GM12878 (cell line): ENCODE results near the gene CAMK2D. TPM values are rescaled to one million over a fixed set of nuclear protein-coding genes. Genes with fewer than 3 reads are reported as not detected.

Experiments used
- ATAC-seq: fragments of 200-7000 bp; cut with Tn5 transposase; 3 replicates; pipeline ENCODE4 v1.9.1; 2020; ENCODE audit warnings: mild to moderate bottlenecking, moderate library complexity
- BruUV-seq: library from RNA; stranded (reverse); fragments of 400-500 nt; replicated peaks from 2 replicates; lab custom pipeline; 2021; lab: Mats Ljungman, UMichigan
- CTCF ChIA-PET: fragments of 300-600 bp; sonication (Branson Sonifier 250); formaldehyde crosslinking; extraction: SDS; loops from one replicate; lab custom pipeline; 2021; ENCODE audit warnings: inconsistent platforms; lab: Yijun Ruan, JAX
- POLR2A ChIA-PET: fragments of 350-600 bp; formaldehyde crosslinking; extraction: SDS; loops from one replicate; lab custom pipeline; 2021; ENCODE audit warnings: inconsistent platforms; lab: Charles Lee
- RAD21 ChIA-PET: fragments of 300-600 bp; sonication (Branson Sonifier 250); formaldehyde crosslinking; loops from one replicate; lab custom pipeline; 2023; ENCODE audit warnings: antibody characterized with exemption; ENCODE audit not compliant: unreplicated experiment; lab: Charles Lee
- SMC1A ChIA-PET: fragments of 300-600 bp; sonication (Branson Sonifier 250); formaldehyde crosslinking; loops from one replicate; lab custom pipeline; 2023; ENCODE audit not compliant: unreplicated experiment, uncharacterized antibody; lab: Charles Lee
- DNase-seq: peaks from one replicate; pipeline ENCODE4 v3.0.0-alpha.2; 2011; ENCODE audit warnings: low read depth, low spot score
- FAIRE-seq: peaks from 3 replicates; lab custom pipeline; 2011; peaks lifted over from hg19 to GRCh38; lab: Jason Lieb, UNC
- H2AFZ ChIP-seq: 2 replicates; pipeline ENCODE4 v1.6.0; 2011; ENCODE audit warnings: low read depth, low read length, control low read depth; ENCODE audit not compliant: control insufficient read depth
- H3K27ac ChIP-seq: 2 replicates; pipeline ENCODE4 v1.5.1; 2011; ENCODE audit warnings: control low read depth; ENCODE audit not compliant: control insufficient read depth, insufficient read depth
- H3K27me3 ChIP-seq, 2 experiments: replicated peaks in 1 of 2; 2 replicates each; pipeline versions ENCODE4 v1.6.0 to v1.6.1; 2011; ENCODE audit warnings: low read length in 1 of 2; ENCODE audit not compliant: control insufficient read depth in 2 of 2, insufficient read depth in 2 of 2
- H3K36me3 ChIP-seq, 2 experiments: 2 replicates each; pipeline ENCODE4 v1.5.1; 2011; ENCODE audit warnings: low read length in 1 of 2; ENCODE audit not compliant: control insufficient read depth in 2 of 2, insufficient read depth in 2 of 2
- H3K4me1 ChIP-seq: 2 replicates; pipeline ENCODE4 v1.6.1; 2011; ENCODE audit warnings: mild to moderate bottlenecking, low read length, moderate library complexity, mixed read lengths; ENCODE audit not compliant: control insufficient read depth, insufficient read depth
- H3K4me2 ChIP-seq: 2 replicates; pipeline ENCODE4 v1.6.0; 2011; ENCODE audit warnings: control low read depth; ENCODE audit not compliant: control insufficient read depth, insufficient read depth
- H3K4me3 ChIP-seq: fragments of 200-600 bp; sonication (generic); 2 replicates; pipeline ENCODE4 v1.5.1; 2016
- H3K79me2 ChIP-seq: 2 replicates; pipeline ENCODE4 v1.6.0; 2011; ENCODE audit warnings: low read length; ENCODE audit not compliant: control insufficient read depth, insufficient read depth
- H3K9ac ChIP-seq: 2 replicates; pipeline ENCODE4 v1.8.0; 2011; ENCODE audit warnings: low read length, control low read depth, mixed read lengths; ENCODE audit not compliant: control insufficient read depth, insufficient read depth
- H3K9me3 ChIP-seq: replicated peaks from 3 replicates; pipeline ENCODE4 v1.5.1; 2011; ENCODE audit warnings: mild to moderate bottlenecking, low read length; ENCODE audit not compliant: control insufficient read depth, insufficient read depth
- H4K20me1 ChIP-seq: 2 replicates; pipeline ENCODE4 v1.6.0; 2011; ENCODE audit not compliant: control insufficient read depth, insufficient read depth
- BHLHE40 ChIP-seq, 2 experiments: fragments of 450-650 bp in 1 of 2; IDR thresholded peaks; 2 replicates each; pipeline ENCODE4 v1.6.1; 2011 to 2017; ENCODE audit warnings: low read depth in 2 of 2, borderline replicate concordance in 1 of 2, improper control_type of control experiment in 1 of 2, low read length in 1 of 2, mild to moderate bottlenecking in 1 of 2
- CBX3 ChIP-seq: fragments of 200-600 bp; sonication (generic); IDR thresholded peaks from 2 replicates; pipeline ENCODE4 v1.6.1; 2016; ENCODE audit warnings: low read depth, borderline replicate concordance
- CHD2 ChIP-seq: IDR thresholded peaks from 2 replicates; pipeline ENCODE4 v1.6.1; 2011; ENCODE audit warnings: low read depth, low read length, improper control_type of control experiment, borderline replicate concordance
- E2F8 ChIP-seq: fragments of 450-650 bp; IDR thresholded peaks from 2 replicates; pipeline ENCODE4 v1.6.1; 2018; ENCODE audit warnings: mild to moderate bottlenecking, low read depth, moderate library complexity; ENCODE audit not compliant: partially characterized antibody
- FOS ChIP-seq: IDR thresholded peaks from 3 replicates; pipeline ENCODE4 v1.6.1; 2011; ENCODE audit warnings: borderline replicate concordance; ENCODE audit not compliant: insufficient read length; ENCODE audit errors: extremely low read depth
- IKZF1 ChIP-seq: fragments of 450-650 bp; conservative IDR thresholded peaks from 2 replicates; pipeline ENCODE4 v1.6.1; 2017; ENCODE audit warnings: antibody characterized with exemption, mild to moderate bottlenecking
- JUND ChIP-seq: IDR thresholded peaks from 2 replicates; pipeline ENCODE4 v1.6.1; 2012; ENCODE audit warnings: low read depth, mild to moderate bottlenecking, low read length, improper control_type of control experiment, moderate library complexity
- SUPT20H ChIP-seq: IDR thresholded peaks from 2 replicates; pipeline ENCODE4 v1.6.1; 2011; ENCODE audit warnings: low read depth, mild to moderate bottlenecking, low read length, moderate library complexity, borderline replicate concordance; ENCODE audit not compliant: control insufficient read depth
- WGBS: methylation state at CpG from one replicate; pipeline ENCODE4 v1.1.6; 2016; ENCODE audit warnings: low lambda C conversion rate; ENCODE audit not compliant: insufficient replicate concordance, insufficient coverage; ENCODE audit errors: missing lambda C conversion rate; 5-methylcytosine and 5-hydroxymethylcytosine counted together
- in situ Hi-C: fragments of 300-500 bp; cut with MboI; formaldehyde crosslinking; loops from 9 replicates; pipeline ENCODE4 v1.14.3; 2018; ENCODE audit warnings: mixed read lengths
- intact Hi-C: fragments of 100-400 bp; cut with micrococcal nuclease; formaldehyde crosslinking; loops from one replicate; pipeline ENCODE4 v1.14.2; 2022; ENCODE audit not compliant: unreplicated experiment
- polyA plus RNA-seq, 11 experiments: library from polyadenylated mRNA; depleted of rRNA in 4 of 11; unstranded in 6 of 11; stranded (reverse) in 5 of 11; fragments of >200 nt; fragmentation: Nextera tagmentation in 4 of 11; fragmentation: Illumina TruSeq in 1 of 11; extraction: Ambion mirVana in 4 of 11; extraction: Trizol in 1 of 11; gene quantifications; 1 replicate in 1 of 11; 2 replicates in 10 of 11; pipeline versions ENCODE4 v1.2.1 to v1.2.3, GENCODE V29; 2011 to 2016; ENCODE audit warnings: inconsistent platforms in 2 of 11, missing spikeins in 2 of 11, low read depth in 1 of 11
- total RNA-seq, 4 experiments: library from RNA; depleted of rRNA in 3 of 4; stranded (reverse); fragments of >200 nt in 3 of 4; fragmentation: Illumina TruSeq in 1 of 4; extraction: Trizol in 1 of 4; gene quantifications; 2 replicates each; pipeline versions ENCODE4 v1.2.1 to v1.2.3, GENCODE V29; 2013 to 2021

The CAMK2D gene
- total and polyA plus RNA-seq, 10 of the 15 experiments (the other 5 are each of a cell fraction or from before 2014, with no cell fraction given) = 6.9 to 88.5 (median 12.9) TPM

- in situ Hi-C loops = no loop called here
- H4K20me1 ChIP-seq = no peaks in the 10 kb centered on the region
- WGBS = 98% methylated on average over 2 of the region's 2 CpGs
- no peak overlapping the region for H3K4me2 ChIP-seq
- FAIRE-seq (no peak), ATAC-seq (no peak), DNase-seq (no peak)
- CTCF ChIA-PET = interaction anchor here (1.0 to 7.4 kb wide), 7 partner anchors 10 to 216 kb away, joined by 3 to 85 read pairs (median 4); no protein-coding TSS in a partner anchor
- SMC1A ChIA-PET = interaction anchor here (0.5 to 12.0 kb wide), 15 partner anchors 9 to 281 kb away, joined by 3 to 168 read pairs (median 4); no protein-coding TSS in a partner anchor
- POLR2A ChIA-PET = interaction anchor here (1.0 kb wide), 1 partner anchor 14 kb away, joined by 4 read pairs; no protein-coding TSS in a partner anchor
- TF ChIP-seq CHD2 (no peak), E2F8 (no peak), FOS (no peak), SUPT20H (no peak), IKZF1 (no peak), JUND (no peak), BHLHE40 (IDR thresholded peaks at IDR 0.05; ENCODE audit: borderline replicate concordance in 1 of 2, low read depth in 2 of 2, low read length in 1 of 2) (no peak), CBX3 (no peak)
- H3K9ac ChIP-seq = no peak overlapping the region
- RAD21 ChIA-PET = interaction anchor here (2.3 to 6.3 kb wide), 5 partner anchors 14 to 209 kb away, joined by 6 to 95 read pairs (median 45); no protein-coding TSS in a partner anchor
- no peak overlapping the region for H3K27ac ChIP-seq
- H3K9me3 ChIP-seq = no peaks in the 10 kb centered on the region
- peaks cover 9% of the 10 kb centered on the region for H3K4me1 ChIP-seq
- peaks cover 2 to 6% of the 10 kb centered on the region in 2 experiments; a peak in 3 of 4 replicates for H3K36me3 ChIP-seq
- H3K79me2 ChIP-seq = no peaks in the 10 kb centered on the region
- H2AFZ ChIP-seq = no peak overlapping the region
- BruUV-seq = no TSS peak
- intact Hi-C loops = loop anchor here (5.0 kb wide), 1 partner anchor 522 kb away; no protein-coding TSS in a partner anchor
- no peaks in the 10 kb centered on the region for H3K27me3 ChIP-seq
- no peak overlapping the region for H3K4me3 ChIP-seq
Measured at GRCh38 chr4:113550510-113550909, 211.0 kb downstream of the CAMK2D start.
